ENCODE results near the gene ENTHD1. TPM values are rescaled to one million over a fixed set of nuclear protein-coding genes. Genes with fewer than 3 reads are reported as not detected.

The ENTHD1 gene
- total RNA-seq, 1 experiment from 2014 or later, result not detected

- in situ Hi-C loops (cut with HindIII; ENCODE audit: low pct_unique_long_range_greater_than_20kb, low sequenced_read_pairs), result no loop called here
These were observed 180.6 kb downstream of the ENTHD1 start for GRCh38 chr22:39712751-39713525.

GRCh38 chr22:39712081-39712480 is 181.5 kb downstream of the ENTHD1 start:
- DNase-seq (ENCODE audit: low read depth), result no peak
- in situ Hi-C loops (cut with HindIII; ENCODE audit: low pct_unique_long_range_greater_than_20kb, low sequenced_read_pairs), result no loop called here

More at GRCh38 chr22:39712751-39713525, 180.6 kb downstream of the ENTHD1 start:
- DNase-seq (ENCODE audit: low read depth), result no peak

- no peak for DNase-seq (ENCODE audit: low read depth)
- in situ Hi-C loops (cut with HindIII; ENCODE audit: low pct_unique_long_range_greater_than_20kb, low sequenced_read_pairs), result no loop called here
These were observed 183.0 kb downstream of the ENTHD1 start for GRCh38 chr22:39710380-39711150.

- in situ Hi-C loops (cut with HindIII; ENCODE audit: low pct_unique_long_range_greater_than_20kb, low sequenced_read_pairs), result no loop called here
These were observed 185.7 kb downstream of the ENTHD1 start for GRCh38 chr22:39707816-39708215.

GRCh38 chr22:39707351-39707750 is 186.2 kb downstream of the ENTHD1 start:
- in situ Hi-C loops (cut with HindIII; ENCODE audit: low pct_unique_long_range_greater_than_20kb, low sequenced_read_pairs), result no loop called here
- DNase-seq (ENCODE audit: low read depth), result no peak

More at GRCh38 chr22:39707816-39708215, 185.7 kb downstream of the ENTHD1 start:
- DNase-seq (ENCODE audit: low read depth), result no peak

- in situ Hi-C loops (cut with HindIII; ENCODE audit: low pct_unique_long_range_greater_than_20kb, low sequenced_read_pairs), result no loop called here
- DNase-seq (ENCODE audit: low read depth), result no peak
These were observed 187.0 kb downstream of the ENTHD1 start for GRCh38 chr22:39706376-39707140.

- no peak for DNase-seq (ENCODE audit: low read depth)
- in situ Hi-C loops (cut with HindIII; ENCODE audit: low pct_unique_long_range_greater_than_20kb, low sequenced_read_pairs), result no loop called here
These were observed 188.2 kb downstream of the ENTHD1 start for GRCh38 chr22:39705386-39705785.

- in situ Hi-C loops (cut with HindIII; ENCODE audit: low pct_unique_long_range_greater_than_20kb, low sequenced_read_pairs), result no loop called here
- DNase-seq (ENCODE audit: low read depth), result no peak
These were observed 189.5 kb downstream of the ENTHD1 start for GRCh38 chr22:39703928-39704639.

- in situ Hi-C loops (cut with HindIII; ENCODE audit: low pct_unique_long_range_greater_than_20kb, low sequenced_read_pairs), result no loop called here
These were observed 190.5 kb downstream of the ENTHD1 start for GRCh38 chr22:39703091-39703490.

GRCh38 chr22:39700565-39700964 is 193.0 kb downstream of the ENTHD1 start:
- no peak for DNase-seq (ENCODE audit: low read depth)
- in situ Hi-C loops (cut with HindIII; ENCODE audit: low pct_unique_long_range_greater_than_20kb, low sequenced_read_pairs), result no loop called here

More at GRCh38 chr22:39703091-39703490, 190.5 kb downstream of the ENTHD1 start:
- no peak for DNase-seq (ENCODE audit: low read depth)

- in situ Hi-C loops (cut with HindIII; ENCODE audit: low pct_unique_long_range_greater_than_20kb, low sequenced_read_pairs), result no loop called here
- DNase-seq (ENCODE audit: low read depth), result no peak
These were observed 193.8 kb downstream of the ENTHD1 start for GRCh38 chr22:39699631-39700360.

GRCh38 chr22:39697790-39698430 is 195.7 kb downstream of the ENTHD1 start:
- no peak for DNase-seq (ENCODE audit: low read depth)
- in situ Hi-C loops (cut with HindIII; ENCODE audit: low pct_unique_long_range_greater_than_20kb, low sequenced_read_pairs), result no loop called here

GRCh38 chr22:39693943-39694500 is 199.5 kb downstream of the ENTHD1 start:
- in situ Hi-C loops (cut with HindIII; ENCODE audit: low pct_unique_long_range_greater_than_20kb, low sequenced_read_pairs), result no loop called here
- DNase-seq (ENCODE audit: low read depth), result no peak

All from Caki2 (cell line).